ENCODE measurements around the gene PDE10A. TPM values are rescaled to one million over a fixed set of nuclear protein-coding genes. Genes with fewer than 3 reads are reported as not detected.

The PDE10A gene
- polyA plus RNA-seq: not detected

DNA sequence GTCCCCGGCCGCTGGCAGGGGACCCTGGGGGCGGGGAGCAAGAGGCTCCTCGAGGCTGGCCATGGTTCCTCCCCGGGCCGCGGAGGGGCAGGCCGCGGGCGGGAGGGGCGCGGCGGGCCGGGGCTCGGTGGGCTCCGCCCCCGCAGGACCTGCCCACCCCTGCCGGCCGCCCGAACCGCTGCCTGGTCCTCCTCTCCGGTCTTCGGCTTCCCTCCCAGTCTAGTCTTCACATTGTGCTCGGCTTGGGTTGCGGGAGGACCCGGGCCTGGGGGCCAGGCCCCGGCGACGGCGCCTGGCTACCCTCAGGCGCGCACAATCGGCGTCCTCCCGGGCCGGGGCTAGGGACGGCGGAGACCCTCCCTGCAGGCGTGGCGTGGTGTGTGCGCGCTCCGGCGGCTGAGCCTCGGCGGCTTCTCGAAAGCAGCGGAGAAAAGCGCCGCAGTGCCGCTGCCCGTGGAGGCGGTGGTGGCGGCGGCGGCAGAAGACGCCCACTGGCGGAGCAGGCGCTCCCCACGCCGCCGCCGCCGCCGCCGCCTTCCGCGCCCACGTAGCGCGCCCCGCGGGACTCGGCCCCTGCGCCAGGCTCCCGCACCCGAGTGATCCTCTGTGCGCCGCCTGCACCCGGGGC lies at the start of gene PDE10A:
Gene PDE10A (minus strand): TSS at position 493 of the 628 bp plus-strand sequence. CDS start 430 bp downstream, at position 63.
- H3K4me1 Mint-ChIP-seq: peaks cover 0 to 3% (median 0%) of the 10 kb centered on the region in 3 donors
- peaks cover 35% of the 10 kb centered on the region for H3K27me3 Mint-ChIP-seq
- H3K4me3 Mint-ChIP-seq: peak within 1 kb of the TSS in 1 of 4 donors; percentile 68
- peak within 1 kb of the TSS in 1 of 3 donors; percentile 63 for H3K27ac Mint-ChIP-seq
- H3K36me3 Mint-ChIP-seq: no peaks in the 10 kb centered on the region
- peaks cover 0 to 11% (median 0%) of the 10 kb centered on the region in 3 donors for H3K9me3 Mint-ChIP-seq

DNA sequence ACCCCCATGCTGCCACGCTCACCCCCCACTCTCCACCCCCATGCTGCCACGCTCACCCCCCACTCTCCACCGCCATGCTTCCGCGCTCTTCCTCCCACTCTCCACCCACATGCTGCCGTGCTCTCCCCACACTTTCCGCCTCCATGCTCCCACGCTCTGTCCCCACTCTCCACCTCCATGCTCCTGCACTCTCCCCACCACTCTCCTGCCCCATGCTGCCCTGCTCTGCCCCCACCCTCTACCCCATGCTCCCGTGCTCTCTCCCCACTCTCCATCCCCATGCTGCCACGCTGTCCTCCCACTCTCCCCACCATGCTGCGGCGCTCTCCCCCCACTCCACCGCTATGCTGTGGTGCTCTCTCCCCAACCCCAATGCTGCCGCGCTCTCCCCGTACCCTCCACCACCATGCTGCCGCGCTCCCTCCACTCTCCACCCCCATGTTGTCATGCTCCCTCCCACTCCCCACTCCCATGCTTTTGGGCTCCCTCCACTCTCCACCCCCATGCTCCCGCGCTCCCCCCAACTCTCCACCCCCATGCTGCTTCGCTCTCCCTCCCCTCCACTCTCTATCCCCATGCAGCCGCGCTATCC lies 46.0 kb upstream of the PDE10A start:
- no peaks in the 10 kb centered on the region for H3K27me3 Mint-ChIP-seq
- peaks cover 0 to 2% (median 0%) of the 10 kb centered on the region in 3 donors for H3K9me3 Mint-ChIP-seq
- no peak overlapping the region for H3K27ac Mint-ChIP-seq
- H3K4me3 Mint-ChIP-seq: no peak overlapping the region
- H3K4me1 Mint-ChIP-seq: no peaks in the 10 kb centered on the region
- H3K36me3 Mint-ChIP-seq: no peaks in the 10 kb centered on the region

DNA sequence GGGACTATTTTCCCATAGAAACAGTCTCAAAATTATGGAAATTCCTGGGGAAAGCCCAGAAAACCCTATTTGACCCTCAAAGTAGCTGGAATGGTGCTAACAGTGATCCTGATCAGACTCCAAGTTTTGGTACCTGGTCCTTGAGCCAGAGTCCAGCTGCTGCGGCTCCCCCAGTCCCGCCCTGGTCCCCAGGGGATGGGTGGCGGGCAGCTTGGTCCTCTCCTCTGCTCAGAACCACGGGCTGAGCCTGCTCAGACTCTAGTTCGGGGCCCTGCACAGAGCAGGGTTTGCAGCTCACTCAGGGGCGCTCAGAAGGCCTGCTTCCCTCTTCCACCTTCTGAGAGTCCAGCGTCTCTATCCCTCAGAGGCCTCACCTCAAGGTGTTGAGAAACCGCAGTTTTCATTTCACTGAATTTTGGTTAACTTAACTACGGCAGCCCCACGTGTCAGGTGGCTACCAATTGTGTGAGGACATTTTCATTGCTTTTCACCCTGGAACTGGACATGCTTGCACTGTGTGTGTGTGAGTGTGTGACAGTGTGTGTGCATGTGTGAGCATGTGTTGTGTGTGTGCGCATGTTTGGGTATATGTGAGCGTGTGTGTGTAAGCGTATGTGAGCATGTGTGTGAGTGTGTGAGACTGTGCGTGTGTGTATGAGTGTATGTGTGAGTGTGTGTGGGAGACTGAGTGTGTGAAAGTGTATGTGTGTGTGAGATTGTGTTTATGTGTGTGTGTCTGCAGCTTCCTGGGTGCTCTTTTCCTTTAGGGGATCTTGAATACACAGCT lies 44.2 kb upstream of the PDE10A start:
- Mint-ChIP-seq H3K4me3 (no peak overlapping the region), H3K36me3 (no peaks in the 10 kb centered on the region), H3K9me3 (peaks cover 0 to 3% (median 2%) of the 10 kb centered on the region in 3 donors), H3K27me3 (no peaks in the 10 kb centered on the region), H3K27ac (no peak overlapping the region), H3K4me1 (no peaks in the 10 kb centered on the region)

DNA sequence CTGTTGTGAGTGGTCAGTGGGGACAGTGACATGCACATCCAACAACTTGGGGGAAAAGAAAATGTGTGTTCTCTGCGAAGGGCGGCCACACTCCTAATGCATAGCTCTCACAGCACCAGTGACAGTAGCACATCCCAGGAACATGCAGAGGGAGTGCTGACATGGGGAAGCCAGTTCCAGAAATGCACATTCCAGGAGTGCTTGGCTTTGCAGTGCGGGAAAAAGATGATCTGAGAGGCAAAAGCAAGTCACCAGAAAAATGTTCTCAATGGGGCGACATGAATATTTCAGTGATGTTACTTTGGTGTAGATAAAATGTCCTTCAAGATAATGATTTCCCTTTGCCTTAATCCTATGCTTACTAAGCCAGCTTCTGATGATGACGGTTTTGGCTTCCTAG lies 42.9 kb upstream of the PDE10A start:
- Mint-ChIP-seq H3K4me3 (no peak overlapping the region), H3K36me3 (peaks cover 2% of the 10 kb centered on the region), H3K27ac (no peak overlapping the region), H3K9me3 (peaks cover 2 to 5% (median 3%) of the 10 kb centered on the region in 3 donors), H3K4me1 (no peaks in the 10 kb centered on the region), H3K27me3 (no peaks in the 10 kb centered on the region)

DNA sequence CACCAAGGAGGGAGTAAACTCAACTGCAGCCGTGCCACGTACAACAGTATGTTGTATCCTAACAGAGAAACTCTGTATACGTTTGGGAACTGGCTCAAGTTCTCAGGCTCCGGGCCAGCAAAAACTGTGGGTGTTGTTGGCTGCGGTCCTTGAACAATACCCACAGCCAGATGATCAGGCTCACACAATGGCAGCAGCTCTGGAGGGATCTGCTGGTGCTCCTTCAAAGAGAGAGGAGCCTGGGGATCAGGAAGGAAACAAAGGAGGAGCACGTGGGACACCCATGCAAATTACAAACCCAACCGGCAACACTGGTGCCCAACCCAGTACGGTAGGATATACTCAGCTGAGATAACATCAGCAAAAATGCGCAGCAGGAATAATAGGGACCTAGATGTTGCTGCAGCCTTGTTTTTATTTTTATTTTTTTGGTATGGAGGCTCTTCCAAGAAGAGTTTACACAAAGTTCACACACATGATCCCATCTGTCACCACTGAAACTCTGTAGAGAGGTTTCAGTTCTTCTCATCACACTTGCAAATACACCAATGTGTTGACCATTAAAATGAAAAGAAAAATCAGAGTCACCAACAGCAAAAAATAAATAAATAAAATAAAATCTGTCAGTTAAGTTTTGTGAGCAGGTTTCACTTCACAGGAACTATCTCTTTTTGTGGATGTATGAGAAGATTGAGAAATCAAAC lies 41.2 kb upstream of the PDE10A start:
- H3K4me3 Mint-ChIP-seq: no peak overlapping the region
- no peaks in the 10 kb centered on the region for H3K27me3 Mint-ChIP-seq
- peaks cover 2 to 10% (median 5%) of the 10 kb centered on the region in 3 donors for H3K9me3 Mint-ChIP-seq
- peaks cover 2% of the 10 kb centered on the region for H3K36me3 Mint-ChIP-seq
- H3K27ac Mint-ChIP-seq: no peak overlapping the region
- no peaks in the 10 kb centered on the region for H3K4me1 Mint-ChIP-seq

DNA sequence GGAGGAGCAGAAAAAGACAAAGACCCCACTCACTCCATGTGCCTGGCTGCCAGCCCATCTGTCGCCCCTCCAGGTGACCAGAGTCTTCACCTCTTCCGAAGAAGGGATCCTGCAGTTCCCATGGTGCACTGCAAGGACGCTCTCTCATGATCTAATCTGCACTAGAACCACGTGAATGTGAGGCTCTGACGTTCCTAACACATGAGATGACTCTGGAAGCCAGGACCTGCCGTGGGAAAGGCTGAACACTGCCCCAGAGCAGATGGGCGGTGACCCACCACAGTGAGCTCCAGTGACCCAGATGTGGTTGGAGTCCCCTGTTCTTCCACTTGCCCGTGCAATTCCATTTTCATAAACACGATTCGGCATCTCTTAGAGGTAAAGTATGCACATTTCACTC lies 39.6 kb upstream of the PDE10A start:
- H3K4me3 Mint-ChIP-seq: no peak overlapping the region
- H3K27me3 Mint-ChIP-seq: no peaks in the 10 kb centered on the region
- H3K4me1 Mint-ChIP-seq: no peaks in the 10 kb centered on the region
- H3K9me3 Mint-ChIP-seq: peaks cover 2 to 19% (median 3%) of the 10 kb centered on the region in 3 donors
- no peak overlapping the region for H3K27ac Mint-ChIP-seq
- H3K36me3 Mint-ChIP-seq: peaks cover 2% of the 10 kb centered on the region

DNA sequence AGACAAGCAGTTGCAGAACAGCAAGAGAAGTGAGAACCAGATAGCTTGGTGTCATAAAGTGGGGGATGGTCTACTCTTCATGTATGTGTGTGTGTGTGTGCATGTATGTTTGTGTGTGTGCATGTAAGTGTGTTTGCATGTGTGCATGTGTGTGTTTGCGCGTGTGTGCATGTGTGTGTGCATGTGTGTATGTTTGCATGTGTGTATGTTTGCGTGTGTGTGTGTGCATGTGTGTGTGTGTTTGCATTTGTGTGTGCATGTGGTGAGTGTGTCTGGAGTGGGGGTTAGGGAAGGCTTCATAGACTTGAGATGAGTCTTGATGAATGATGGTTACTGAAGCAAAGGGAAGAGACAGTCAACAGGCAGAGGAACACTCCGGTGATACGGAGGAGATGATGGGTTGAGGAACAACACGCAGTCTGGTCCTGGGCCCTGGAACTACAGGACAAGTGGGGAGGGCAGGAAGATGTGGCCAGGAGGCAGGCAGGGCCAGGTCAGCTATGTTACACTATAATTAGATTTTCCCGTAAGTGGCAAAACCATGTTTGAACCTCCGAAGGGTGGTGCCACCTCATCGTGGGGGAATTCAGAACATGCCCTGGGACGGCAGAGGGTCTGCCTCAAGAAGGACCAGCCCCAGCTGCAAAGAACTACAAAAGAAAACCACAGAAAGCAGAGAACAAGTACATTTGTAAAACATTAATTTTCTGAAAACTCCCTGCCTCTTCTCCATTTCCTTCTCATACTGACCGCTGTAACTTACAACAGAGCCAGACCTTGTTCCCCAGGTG lies 38.7 kb upstream of the PDE10A start:
- peaks cover 2% of the 10 kb centered on the region for H3K36me3 Mint-ChIP-seq
- peaks cover 3 to 22% (median 4%) of the 10 kb centered on the region in 3 donors for H3K9me3 Mint-ChIP-seq
- H3K27me3 Mint-ChIP-seq: no peaks in the 10 kb centered on the region
- H3K4me3 Mint-ChIP-seq: no peak overlapping the region
- no peak overlapping the region for H3K27ac Mint-ChIP-seq
- no peaks in the 10 kb centered on the region for H3K4me1 Mint-ChIP-seq

DNA sequence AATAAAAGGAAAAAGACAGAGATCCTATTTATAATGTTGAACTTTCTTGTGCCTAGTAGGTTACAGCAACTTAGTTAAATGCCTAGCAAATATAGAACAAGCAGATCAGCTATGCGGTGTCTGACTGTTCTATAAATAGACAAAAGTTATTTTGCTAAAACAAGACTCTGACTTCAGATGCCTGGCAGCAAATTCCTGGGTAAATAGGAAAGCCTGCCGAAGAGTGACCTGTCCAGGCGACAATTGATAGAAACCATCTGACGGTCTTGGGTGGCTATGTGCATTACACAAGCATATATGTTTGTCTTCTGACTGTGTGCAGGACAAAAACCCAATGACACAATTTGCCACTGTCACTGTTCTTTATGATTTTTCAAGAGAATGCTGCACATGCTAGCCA lies 38.0 kb upstream of the PDE10A start:
- Mint-ChIP-seq H3K4me1 (no peaks in the 10 kb centered on the region), H3K36me3 (peaks cover 2% of the 10 kb centered on the region), H3K4me3 (no peak overlapping the region), H3K9me3 (peaks cover 3 to 22% (median 5%) of the 10 kb centered on the region in 3 donors), H3K27me3 (no peaks in the 10 kb centered on the region), H3K27ac (no peak overlapping the region)

DNA sequence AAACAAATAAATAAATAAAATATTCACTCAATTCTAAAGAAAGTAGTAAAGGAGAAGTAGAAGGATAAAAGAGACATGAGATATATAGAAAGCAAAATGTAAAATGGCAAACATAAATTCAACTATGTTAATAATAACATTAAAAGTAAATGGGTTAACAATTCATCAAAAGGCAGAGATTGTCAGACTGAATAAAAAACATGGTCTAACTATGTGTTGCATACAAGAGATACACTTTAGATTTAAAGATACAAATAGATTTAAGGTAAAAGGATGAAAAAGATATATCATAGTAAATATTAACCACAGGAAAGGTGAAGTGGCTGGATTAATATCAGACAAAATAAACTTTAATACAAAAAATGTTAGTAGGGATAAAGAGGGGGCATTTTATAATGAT lies 35.8 kb upstream of the PDE10A start:
- Mint-ChIP-seq H3K9me3 (peaks cover 4 to 22% (median 8%) of the 10 kb centered on the region in 3 donors), H3K4me1 (peaks cover 0 to 1% (median 0%) of the 10 kb centered on the region in 3 donors), H3K27me3 (no peaks in the 10 kb centered on the region), H3K36me3 (peaks cover 2% of the 10 kb centered on the region), H3K4me3 (no peak overlapping the region), H3K27ac (no peak overlapping the region)

DNA sequence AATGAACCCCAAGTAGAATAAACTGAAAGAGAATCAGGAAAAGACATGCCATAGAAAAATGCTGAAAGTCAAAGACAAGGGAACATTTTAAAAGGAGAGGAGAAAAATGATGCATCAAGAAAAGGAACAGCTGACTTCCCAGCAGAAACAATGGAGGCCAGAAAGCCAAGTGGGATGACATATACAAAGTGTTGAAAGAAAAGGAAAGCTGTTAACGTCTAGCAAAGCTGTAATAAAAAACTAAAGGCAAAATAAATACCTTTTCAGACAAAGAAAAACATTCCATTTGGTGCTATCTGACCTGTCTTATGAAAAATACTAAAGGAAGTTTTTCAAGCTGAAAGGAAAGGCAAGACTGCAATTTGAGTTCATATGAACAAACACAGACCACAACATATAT lies 34.1 kb upstream of the PDE10A start:
- no peak overlapping the region for H3K4me3 Mint-ChIP-seq
- no peaks in the 10 kb centered on the region for H3K27me3 Mint-ChIP-seq
- H3K9me3 Mint-ChIP-seq: peaks cover 3 to 22% (median 6%) of the 10 kb centered on the region in 3 donors
- peaks cover 2% of the 10 kb centered on the region for H3K36me3 Mint-ChIP-seq
- no peak overlapping the region for H3K27ac Mint-ChIP-seq
- peaks cover 0 to 1% (median 0%) of the 10 kb centered on the region in 3 donors for H3K4me1 Mint-ChIP-seq

DNA sequence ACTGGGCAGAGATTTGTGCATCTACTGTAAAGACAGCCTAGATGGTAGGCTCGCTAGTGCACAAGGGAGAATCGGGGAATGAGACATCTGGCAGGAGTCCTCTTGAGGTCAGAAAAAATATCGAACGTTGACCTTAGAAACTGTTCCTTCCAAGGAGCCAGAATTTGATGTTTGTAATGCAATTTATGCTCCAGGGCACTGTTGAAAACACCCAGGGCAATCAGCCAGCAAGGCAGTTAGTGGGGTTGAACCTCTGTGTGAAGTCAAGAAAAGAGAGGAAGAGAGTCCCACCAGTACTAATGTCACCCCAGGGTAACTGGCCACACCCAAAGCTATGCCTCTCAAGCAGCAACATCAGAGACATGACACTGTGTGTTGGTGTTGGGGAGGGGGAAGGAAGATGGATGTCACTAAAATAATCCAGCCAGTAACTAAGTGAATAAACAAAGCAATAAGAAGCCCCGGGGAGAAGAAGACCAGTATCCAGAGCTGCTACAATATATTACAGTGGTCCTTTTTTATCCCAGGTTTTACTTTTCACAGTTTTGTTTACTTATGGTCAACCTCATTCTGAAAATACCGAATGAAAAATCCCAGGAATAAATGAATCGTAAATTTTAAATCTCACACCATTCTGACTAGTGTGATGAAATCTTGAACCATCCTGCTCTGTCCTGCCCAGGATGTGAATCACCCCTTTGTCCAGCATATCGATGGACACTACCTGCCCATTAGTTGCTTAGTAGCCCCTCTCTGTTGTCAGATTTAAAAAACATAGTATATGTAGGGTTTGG lies 32.9 kb upstream of the PDE10A start:
- Mint-ChIP-seq H3K4me1 (peaks cover 0 to 1% (median 0%) of the 10 kb centered on the region in 3 donors), H3K27me3 (no peaks in the 10 kb centered on the region), H3K9me3 (peaks cover 3 to 17% (median 6%) of the 10 kb centered on the region in 3 donors), H3K27ac (no peak overlapping the region), H3K36me3 (no peaks in the 10 kb centered on the region), H3K4me3 (no peak overlapping the region)

DNA sequence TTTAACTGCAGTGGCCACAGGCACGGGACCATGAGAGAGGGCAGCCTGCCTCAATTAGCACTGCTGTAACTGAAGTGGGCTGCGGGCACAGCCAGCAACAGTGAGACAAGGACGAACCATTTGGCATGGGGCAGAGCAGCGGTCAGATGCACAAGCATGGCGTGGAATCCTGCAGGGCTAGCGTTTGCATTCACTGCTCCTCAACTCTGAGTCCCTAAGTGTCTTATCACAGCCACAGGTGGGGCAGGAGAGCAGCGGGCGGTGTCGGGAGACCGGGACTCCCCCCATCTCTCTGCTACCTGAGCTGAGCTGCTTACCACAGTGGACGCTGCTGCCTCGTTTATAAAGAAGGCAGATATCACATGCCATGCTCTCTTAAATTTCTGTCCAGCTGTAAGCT lies 31.3 kb upstream of the PDE10A start:
- Mint-ChIP-seq H3K9me3 (peaks cover 2 to 21% (median 6%) of the 10 kb centered on the region in 3 donors), H3K4me3 (no peak overlapping the region), H3K27ac (no peak overlapping the region), H3K36me3 (no peaks in the 10 kb centered on the region), H3K27me3 (no peaks in the 10 kb centered on the region), H3K4me1 (peaks cover 0 to 1% (median 0%) of the 10 kb centered on the region in 3 donors)

DNA sequence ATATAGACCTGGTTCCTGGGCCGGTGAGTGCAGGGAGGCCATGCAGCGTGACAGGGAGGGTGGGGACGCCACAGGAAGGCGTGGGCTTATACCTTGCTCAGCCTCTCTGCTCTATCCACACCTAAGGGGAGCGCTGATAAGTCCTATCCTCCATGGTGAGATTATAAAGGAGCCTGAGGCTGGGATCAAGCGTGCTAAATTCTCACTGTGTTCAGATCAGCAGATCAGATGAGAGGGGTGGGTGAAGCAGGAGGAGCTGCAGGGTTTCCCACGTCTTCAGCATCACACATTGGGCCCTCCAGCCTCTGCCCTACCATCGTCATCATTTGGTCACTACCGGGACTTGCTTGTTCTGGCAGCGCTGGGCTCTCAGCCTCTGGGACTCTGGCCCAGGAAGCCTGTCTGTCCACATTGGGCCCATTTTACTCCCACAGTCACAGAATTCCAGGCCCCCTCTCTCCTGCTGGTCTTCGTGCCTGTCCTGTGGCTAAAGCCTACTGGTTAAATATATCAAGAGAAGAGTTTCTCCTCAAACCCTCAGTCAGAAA lies 29.1 kb upstream of the PDE10A start:
- Mint-ChIP-seq H3K27me3 (no peaks in the 10 kb centered on the region), H3K4me3 (no peak overlapping the region), H3K27ac (no peak overlapping the region), H3K9me3 (peaks cover 2 to 7% (median 6%) of the 10 kb centered on the region in 3 donors), H3K36me3 (no peaks in the 10 kb centered on the region), H3K4me1 (peaks cover 0 to 1% (median 0%) of the 10 kb centered on the region in 3 donors)
